Vagina (tissue), 2 donors: Measurements from ENCODE around the gene PDE7B.

Experiments used
- POLR2A ChIP-seq, 2 donors: fragments of 450-650 bp; IDR thresholded peaks; one replicate each; pipeline ENCODE4 v1.6.1; 2017; ENCODE audit warnings: antibody characterized with exemption in 2 of 2, mild to moderate bottlenecking in 2 of 2, moderate library complexity in 2 of 2
- TF ChIP-seq, protein P1 (sequence below), 3 experiments: fragments of 450-650 bp in 2 of 3; fragments of 200-600 bp in 1 of 3; sonication (generic) in 1 of 3; IDR thresholded peaks; one replicate each; pipeline ENCODE4 v1.5.1; 2017 to 2019; ENCODE audit warnings: antibody characterized with exemption in 3 of 3, mild to moderate bottlenecking in 2 of 3, moderate library complexity in 2 of 3

DNA sequence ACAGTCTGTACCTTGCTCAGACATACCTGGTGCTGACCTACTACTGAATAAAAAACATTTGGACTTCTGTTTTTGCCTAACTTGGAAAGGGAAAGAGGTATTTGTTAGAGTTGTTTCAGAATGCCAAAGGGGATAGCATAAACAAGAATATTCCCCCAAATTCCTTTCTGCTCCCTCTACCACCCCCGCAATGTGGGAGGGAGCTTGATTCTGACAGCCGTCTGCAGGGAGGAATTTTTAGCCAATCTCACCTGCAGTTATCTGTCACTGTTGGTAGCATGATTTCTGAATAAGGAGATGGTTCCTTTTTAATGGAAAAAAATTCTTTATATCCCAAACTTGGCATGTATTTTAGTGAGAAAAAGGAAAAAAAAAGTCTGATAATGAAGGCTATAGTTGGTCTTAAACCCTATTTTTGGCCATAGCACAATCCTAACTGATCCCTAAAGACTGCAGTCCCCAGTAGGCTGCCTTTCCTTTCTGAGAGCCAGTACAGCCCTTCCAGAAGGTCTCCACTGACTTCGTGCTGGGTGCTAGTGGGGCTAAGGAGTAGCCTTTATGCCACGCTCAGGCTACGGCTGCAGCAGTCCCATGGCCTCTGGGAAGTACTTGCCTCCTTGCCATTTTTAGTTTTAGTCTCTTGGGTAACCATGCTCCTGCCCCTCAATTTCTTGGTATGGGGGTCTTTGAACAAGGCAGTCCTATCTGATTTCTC, 13.6 kb upstream of the PDE7B start:
- TF ChIP-seq, protein P1, sequence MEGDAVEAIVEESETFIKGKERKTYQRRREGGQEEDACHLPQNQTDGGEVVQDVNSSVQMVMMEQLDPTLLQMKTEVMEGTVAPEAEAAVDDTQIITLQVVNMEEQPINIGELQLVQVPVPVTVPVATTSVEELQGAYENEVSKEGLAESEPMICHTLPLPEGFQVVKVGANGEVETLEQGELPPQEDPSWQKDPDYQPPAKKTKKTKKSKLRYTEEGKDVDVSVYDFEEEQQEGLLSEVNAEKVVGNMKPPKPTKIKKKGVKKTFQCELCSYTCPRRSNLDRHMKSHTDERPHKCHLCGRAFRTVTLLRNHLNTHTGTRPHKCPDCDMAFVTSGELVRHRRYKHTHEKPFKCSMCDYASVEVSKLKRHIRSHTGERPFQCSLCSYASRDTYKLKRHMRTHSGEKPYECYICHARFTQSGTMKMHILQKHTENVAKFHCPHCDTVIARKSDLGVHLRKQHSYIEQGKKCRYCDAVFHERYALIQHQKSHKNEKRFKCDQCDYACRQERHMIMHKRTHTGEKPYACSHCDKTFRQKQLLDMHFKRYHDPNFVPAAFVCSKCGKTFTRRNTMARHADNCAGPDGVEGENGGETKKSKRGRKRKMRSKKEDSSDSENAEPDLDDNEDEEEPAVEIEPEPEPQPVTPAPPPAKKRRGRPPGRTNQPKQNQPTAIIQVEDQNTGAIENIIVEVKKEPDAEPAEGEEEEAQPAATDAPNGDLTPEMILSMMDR (IDR thresholded peaks at IDR 0.05) = no peak
- TF ChIP-seq POLR2A (IDR thresholded peaks at IDR 0.05) = no peak
